ENCODE results near the gene TECPR1. TPM values are rescaled to one million over a fixed set of nuclear protein-coding genes. Genes with fewer than 3 reads are reported as not detected.

The TECPR1 gene
- total RNA-seq, 1 experiment from 2014 or later = 21.5 TPM

- H3K27me3 Mint-ChIP-seq (ENCODE audit: low read depth) = no peaks in the 10 kb centered on the region
- DNase-seq (ENCODE audit: low spot score) (no peak), ATAC-seq (no peak)
- ChIA-PET CTCF (interaction anchor here (1.0 to 1.4 kb wide), 5 partner anchors 11 to 230 kb away, joined by 3 to 7 read pairs (median 3); partner anchors contain the start of gene BAIAP2L1), POLR2A (no interaction called here)
- H3K36me3 Mint-ChIP-seq = no peaks in the 10 kb centered on the region; the same call in 1 of the 2 replicates
- no peaks in the 10 kb centered on the region for H3K9me3 Mint-ChIP-seq
- H3K4me1 Mint-ChIP-seq = peaks cover 23% of the 10 kb centered on the region
- TF ChIP-seq NFE2L1 (CRISPR knock-in tag; IDR thresholded peaks at IDR 0.05) (no peak), ZNF423 (CRISPR knock-in tag; IDR thresholded peaks at IDR 0.05) (no peak), ZNF281 (CRISPR knock-in tag; IDR thresholded peaks at IDR 0.05) (no peak), ERG (CRISPR knock-in tag; IDR thresholded peaks at IDR 0.05) (no peak), MYBL2 (CRISPR knock-in tag; IDR thresholded peaks at IDR 0.05) (no peak), TCF7 (CRISPR knock-in tag; IDR thresholded peaks at IDR 0.05; ENCODE audit: low read depth) (no peak), SMAD4 (CRISPR knock-in tag; IDR thresholded peaks at IDR 0.05) (no peak)
- peak overlapping the region; percentile 96 for H3K4me3 Mint-ChIP-seq
- H3K27ac Mint-ChIP-seq = peak overlapping the region; percentile 65
Measured at GRCh38 chr7:98251231-98251600, 816 bp downstream of the TECPR1 start.

GRCh38 chr7:98250789-98251188 is 1.2 kb downstream of the TECPR1 start:
- Mint-ChIP-seq H3K27ac (peak overlapping the region; percentile 27; the same call in 1 of the 2 replicates), H3K36me3 (no peaks in the 10 kb centered on the region; the same call in 1 of the 2 replicates), H3K4me3 (peak overlapping the region; percentile 96), H3K27me3 (ENCODE audit: low read depth) (no peaks in the 10 kb centered on the region), H3K9me3 (no peaks in the 10 kb centered on the region), H3K4me1 (peaks cover 23% of the 10 kb centered on the region)
- CTCF ChIA-PET = interaction anchor here (0.6 to 1.4 kb wide), 7 partner anchors 10 to 230 kb away, joined by 3 to 7 read pairs (median 3); no protein-coding TSS in a partner anchor
- POLR2A ChIA-PET = no interaction called here
- ATAC-seq (no peak), DNase-seq (ENCODE audit: low spot score) (no peak)
- TF ChIP-seq AR (CRISPR knock-in tag; IDR thresholded peaks at IDR 0.05) = no peak
- TF ChIP-seq TP53 (CRISPR knock-in tag; IDR thresholded peaks at IDR 0.05) = no peak

GRCh38 chr7:98249106-98249505 is 2.9 kb downstream of the TECPR1 start:
- TF ChIP-seq ETV6 (CRISPR knock-in tag; IDR thresholded peaks at IDR 0.05) = peak; percentile 83
- TF ChIP-seq IRF2 (CRISPR knock-in tag; IDR thresholded peaks at IDR 0.05; ENCODE audit: borderline replicate concordance, low read depth) = no peak
- H3K9me3 Mint-ChIP-seq = no peaks in the 10 kb centered on the region
- no peaks in the 10 kb centered on the region for H3K27me3 Mint-ChIP-seq (ENCODE audit: low read depth)
- ATAC-seq (no peak), DNase-seq (ENCODE audit: low spot score) (no peak)
- POLR2A ChIA-PET = interaction anchor here (0.6 kb wide), 1 partner anchor 16 kb away, joined by 4 read pairs; no protein-coding TSS in a partner anchor
- CTCF ChIA-PET = interaction anchor here (0.7 to 1.3 kb wide), 3 partner anchors 10 to 497 kb away, joined by 3 to 6 read pairs (median 3); no protein-coding TSS in a partner anchor
- no peak overlapping the region for H3K27ac Mint-ChIP-seq
- peaks cover 23% of the 10 kb centered on the region for H3K4me1 Mint-ChIP-seq
- no peaks in the 10 kb centered on the region; the same call in 1 of the 2 replicates for H3K36me3 Mint-ChIP-seq
- H3K4me3 Mint-ChIP-seq = no peak overlapping the region

- POLR2A ChIA-PET = no interaction called here
- H3K36me3 Mint-ChIP-seq = no peaks in the 10 kb centered on the region; the same call in 1 of the 2 replicates
- H3K4me3 Mint-ChIP-seq = no peak overlapping the region
- DNase-seq (ENCODE audit: low spot score) (no peak), ATAC-seq (no peak)
- CTCF ChIA-PET = no interaction called here
- no peak overlapping the region for H3K27ac Mint-ChIP-seq
- peaks cover 23% of the 10 kb centered on the region for H3K4me1 Mint-ChIP-seq
- TF ChIP-seq ZNF671 (CRISPR knock-in tag; IDR thresholded peaks at IDR 0.05) (no peak), ZNF416 (CRISPR knock-in tag; IDR thresholded peaks at IDR 0.05) (no peak)
- H3K27me3 Mint-ChIP-seq (ENCODE audit: low read depth) = no peaks in the 10 kb centered on the region
- no peaks in the 10 kb centered on the region for H3K9me3 Mint-ChIP-seq
Measured at GRCh38 chr7:98248156-98248555, 3.9 kb downstream of the TECPR1 start.
